HG03095 (cell line): Measurements from ENCODE around the gene CC2D2A.
"Not testable (repeated sequence)": the region's sequence is repeated elsewhere in the genome, so short reads cannot be mapped to it uniquely, and the experiment has no call there.

Experiments
- ATAC-seq: cut with Tn5 transposase; IDR thresholded peaks from one replicate; pipeline ENCODE4 v1.9.1; 2021; ENCODE audit warnings: moderate library complexity; ENCODE audit not compliant: unreplicated experiment

CC2D2A gene

DNA sequence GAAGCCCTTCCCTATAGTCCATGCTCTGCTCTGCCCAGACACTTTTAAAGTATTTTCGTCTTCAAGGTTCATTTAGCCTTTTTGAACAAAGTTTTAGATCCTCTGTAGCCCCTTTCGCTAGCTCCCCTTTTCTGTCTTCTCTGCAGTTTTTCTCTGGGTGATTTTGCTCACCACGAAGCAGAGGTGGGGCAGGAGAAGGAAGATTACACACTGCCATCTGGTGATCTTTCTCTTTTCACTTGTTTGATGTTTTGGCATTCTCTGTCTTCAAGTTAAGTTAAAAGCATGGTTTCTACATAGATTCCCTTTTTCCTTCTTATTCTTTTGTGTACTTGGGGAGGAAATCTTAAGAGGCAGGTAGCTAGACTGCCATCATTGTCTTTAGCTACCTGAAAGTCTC lies 43.9 kb downstream of the CC2D2A start:
- ATAC-seq: no peak

- no peak for ATAC-seq
Measured at GRCh38 chr4:15515106-15515505, 45.4 kb downstream of the CC2D2A start.

DNA sequence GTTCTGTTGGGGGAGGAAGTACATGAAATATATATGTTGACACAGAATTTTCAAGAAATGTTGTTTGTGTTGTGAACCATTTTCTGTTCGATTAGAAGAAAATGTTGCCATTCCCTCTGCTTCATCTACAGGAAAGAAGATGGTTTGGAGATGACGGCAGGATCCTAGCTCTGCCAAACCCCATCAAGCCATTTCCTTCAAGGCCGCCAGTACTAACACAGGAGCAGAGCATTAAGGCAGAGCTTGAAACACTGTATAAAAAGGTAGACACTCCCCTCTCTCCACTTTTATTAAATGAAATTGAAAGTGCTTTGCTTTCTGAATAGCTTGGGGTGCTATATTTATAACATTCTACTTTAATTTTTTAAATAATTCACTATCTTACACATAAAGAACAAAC lies 46.8 kb downstream of the CC2D2A start:
- ATAC-seq: no peak

GRCh38 chr4:15517681-15518080 lies 48.0 kb downstream of the CC2D2A start:
- ATAC-seq: not testable (repeated sequence)

- ATAC-seq: no peak
Measured at GRCh38 chr4:15521442-15522039, 51.9 kb downstream of the CC2D2A start.

- ATAC-seq: no peak
Measured at GRCh38 chr4:15525080-15525479, 55.4 kb downstream of the CC2D2A start.

DNA sequence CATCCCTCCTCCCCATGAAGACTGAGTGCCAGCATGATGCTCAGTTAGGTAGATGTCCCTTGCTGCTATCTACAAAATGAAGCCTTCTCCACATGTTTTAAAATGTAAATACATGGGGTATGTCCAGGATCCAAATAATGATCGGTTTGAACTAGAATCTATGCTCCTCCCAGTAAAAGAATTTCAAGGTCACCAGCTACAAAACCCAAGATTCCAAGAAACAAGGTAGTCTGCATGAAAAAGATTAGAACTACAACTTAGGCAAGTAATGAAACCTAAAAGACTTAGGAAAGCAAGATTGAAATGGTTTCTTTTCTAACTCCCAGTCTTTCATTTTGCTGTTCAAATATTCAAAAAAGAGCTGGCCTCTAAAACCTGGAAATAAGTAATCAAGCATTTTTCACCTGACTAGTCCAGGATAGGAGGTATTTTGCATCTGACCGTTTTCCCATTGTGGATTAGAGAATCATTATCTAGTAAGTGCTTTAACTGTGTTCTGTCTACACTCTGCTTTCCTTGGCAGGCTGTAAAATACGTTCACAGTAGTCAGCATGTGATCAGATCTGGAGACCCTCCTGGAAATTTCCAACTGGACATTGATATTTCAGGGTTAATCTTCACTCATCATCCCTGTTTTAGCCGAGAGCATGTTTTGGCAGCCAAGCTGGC lies 57.4 kb downstream of the CC2D2A start:
- ATAC-seq: no peak

- ATAC-seq: no peak
Measured at GRCh38 chr4:15531792-15532191, 62.1 kb downstream of the CC2D2A start.

DNA sequence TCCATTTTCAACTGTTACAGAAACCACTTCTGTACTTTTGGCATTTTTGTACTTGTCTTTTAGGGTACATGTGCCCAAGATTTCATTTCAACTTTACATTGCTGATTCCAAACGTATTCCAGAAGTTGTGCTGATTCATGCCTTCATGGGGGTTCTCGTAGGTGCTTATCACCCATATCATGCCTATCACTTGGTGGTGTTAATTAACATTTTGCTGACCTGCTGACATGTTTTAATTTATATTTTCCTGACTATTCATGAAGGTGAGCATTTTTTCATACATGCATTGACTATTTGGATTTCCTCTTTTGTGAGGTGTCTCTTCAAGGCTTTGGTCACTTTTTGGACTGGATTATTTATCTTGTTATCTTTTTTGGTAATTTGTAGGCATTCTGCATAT lies 64.1 kb downstream of the CC2D2A start:
- no peak for ATAC-seq

DNA sequence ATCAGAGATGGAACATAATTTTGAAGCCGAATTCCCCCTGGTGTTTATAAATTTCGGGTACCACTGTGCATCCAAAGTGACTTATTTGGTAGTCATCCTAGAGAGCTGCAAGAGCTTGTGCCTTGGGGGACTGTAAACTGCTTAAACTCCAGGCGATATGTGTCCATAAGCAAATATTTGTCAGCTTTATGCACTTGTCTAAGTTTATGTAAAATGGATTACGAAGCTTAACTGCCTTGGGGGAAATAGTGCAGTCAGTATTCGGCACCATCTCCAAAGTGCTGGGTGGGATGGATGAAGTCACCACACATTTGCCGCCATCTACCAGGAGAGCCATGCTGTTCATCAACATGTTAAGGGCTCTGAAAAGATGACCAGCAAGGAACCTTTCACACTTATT lies 65.9 kb downstream of the CC2D2A start:
- ATAC-seq: no peak

DNA sequence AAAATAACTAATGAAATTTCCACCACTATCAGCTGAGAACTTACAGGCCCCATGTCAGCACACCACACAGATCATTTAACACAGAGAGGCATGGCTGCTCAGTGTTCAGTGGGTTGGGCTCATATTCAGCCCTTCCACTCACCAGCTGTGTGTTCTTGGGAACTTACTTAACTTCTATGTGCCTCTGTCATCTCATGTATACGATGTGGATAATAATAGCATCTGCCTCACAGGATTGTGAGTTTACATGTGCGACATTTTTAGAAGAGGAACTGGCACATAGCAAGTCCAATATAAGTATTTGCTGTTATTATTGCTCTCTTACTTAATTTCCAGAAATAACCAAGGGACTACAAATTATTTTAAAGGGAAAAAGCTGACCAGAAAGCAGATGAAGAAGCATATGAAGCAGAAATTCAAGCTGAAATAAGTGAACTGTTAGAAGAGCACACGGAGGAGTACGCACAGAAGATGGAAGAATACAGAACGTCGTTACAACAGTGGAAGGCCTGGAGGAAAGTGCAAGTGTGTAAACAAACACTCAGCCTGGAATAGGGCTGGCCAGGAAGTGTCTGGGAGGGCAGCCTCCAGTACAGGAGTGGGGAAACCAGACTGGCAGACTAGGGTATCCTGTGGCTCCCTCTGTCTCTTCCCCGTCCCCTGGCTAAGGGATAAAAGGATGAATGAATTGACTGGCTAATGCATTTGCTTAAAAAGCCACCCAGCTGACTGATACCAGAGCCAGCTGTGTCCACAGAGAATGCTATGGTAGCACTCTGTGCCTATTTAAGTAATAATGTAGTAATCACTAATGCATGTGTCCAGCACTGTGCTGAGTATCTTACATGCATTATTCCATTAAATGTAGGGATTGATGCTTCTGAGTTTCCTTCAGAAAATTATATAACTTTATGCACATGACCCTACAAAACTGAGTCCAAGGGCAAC lies 67.1 kb downstream of the CC2D2A start:
- no peak for ATAC-seq

GRCh38 chr4:15541941-15542340 lies 72.3 kb downstream of the CC2D2A start:
- no peak for ATAC-seq

DNA sequence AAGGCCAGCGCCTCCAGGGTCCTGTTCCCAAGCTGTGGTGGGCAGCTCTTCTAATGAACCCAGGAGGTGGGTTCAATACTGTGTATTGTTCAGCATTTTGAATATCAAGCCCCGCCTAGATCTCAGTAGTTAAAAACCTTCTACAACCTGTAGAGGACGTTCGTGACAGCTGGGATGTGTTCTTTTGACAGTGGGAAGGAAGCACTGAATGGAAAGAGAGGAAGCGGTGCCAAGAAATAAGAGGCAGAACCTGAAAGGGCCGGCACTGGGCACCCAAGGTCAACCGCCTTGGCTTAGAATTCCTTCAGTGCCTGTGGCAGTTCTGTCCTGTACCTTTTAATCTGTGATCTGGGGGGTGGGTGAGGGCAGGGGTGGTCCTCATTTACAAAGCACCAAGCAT lies 73.1 kb downstream of the CC2D2A start:
- no peak for ATAC-seq

DNA sequence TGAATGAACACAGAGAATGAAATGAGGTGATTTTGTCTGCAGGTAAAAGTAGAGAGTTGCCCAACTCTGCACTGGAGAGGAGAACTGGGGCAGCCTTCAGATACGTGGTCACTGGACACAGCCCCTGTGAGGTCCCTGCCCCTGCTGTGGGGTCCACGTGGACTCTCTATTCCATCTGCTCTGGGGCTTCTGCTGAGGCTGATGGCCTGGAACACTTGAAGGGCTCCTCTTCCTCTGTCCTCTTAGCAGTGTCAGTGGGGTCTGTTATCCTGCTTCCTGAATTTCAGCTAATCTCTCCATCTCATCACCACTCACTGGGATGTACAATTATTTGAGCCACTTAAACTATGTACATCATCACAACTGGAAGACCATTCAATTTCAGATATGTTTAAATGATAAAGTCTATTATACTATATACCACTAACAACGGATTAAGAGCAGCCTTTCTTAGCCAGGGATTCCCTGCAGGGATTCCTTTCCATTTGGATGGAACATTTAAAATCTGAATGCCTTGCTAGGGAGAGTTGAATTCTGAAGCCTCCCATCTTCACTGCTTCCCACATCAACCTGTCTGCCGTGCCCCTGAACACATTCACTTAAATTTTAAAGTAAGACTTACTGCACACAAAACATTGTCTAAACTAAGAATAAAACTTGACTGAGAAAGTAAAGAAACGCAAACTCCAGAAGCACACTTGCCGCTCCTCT lies 74.0 kb downstream of the CC2D2A start:
- ATAC-seq: no peak

GRCh38 chr4:15544248-15544729 lies 74.6 kb downstream of the CC2D2A start:
- no peak for ATAC-seq

DNA sequence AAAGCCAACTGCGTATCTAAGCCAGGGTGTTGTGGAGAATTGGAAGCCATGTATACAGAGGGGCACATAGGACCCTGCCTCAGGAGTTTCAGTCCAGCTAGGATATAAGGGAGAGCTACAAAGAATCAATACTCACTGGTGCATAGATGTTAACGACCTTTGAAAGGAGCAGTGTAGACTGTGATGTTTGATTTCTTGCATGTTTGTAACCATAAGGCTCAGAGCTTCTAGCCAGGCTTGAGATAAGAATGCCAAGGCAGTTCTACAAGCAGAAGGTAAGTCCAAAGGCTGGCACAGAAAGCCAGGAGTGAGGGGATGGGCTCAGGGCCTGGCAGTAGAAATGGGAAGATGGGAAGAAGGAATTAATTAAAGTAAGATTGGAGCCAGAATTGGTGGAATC lies 75.7 kb downstream of the CC2D2A start:
- ATAC-seq: no peak

GRCh38 chr4:15547392-15547791 lies 77.7 kb downstream of the CC2D2A start:
- ATAC-seq: no peak

GRCh38 chr4:15550491-15550890 lies 80.8 kb downstream of the CC2D2A start:
- no peak for ATAC-seq

- ATAC-seq: no peak
Measured at GRCh38 chr4:15551740-15552446, 82.2 kb downstream of the CC2D2A start.

GRCh38 chr4:15552557-15553362 lies 83.1 kb downstream of the CC2D2A start:
- no peak for ATAC-seq
